Activated CD4-positive, alpha-beta T cell treated with anti-CD3 and anti-CD28 coated beads for 36 hours (primary cell): Measurements from ENCODE around the gene PIK3R1. TPM values are rescaled to one million over a fixed set of nuclear protein-coding genes. Genes with fewer than 3 reads are reported as not detected.
A peak's percentile ranks its signal among the peaks of the same experiment; 100 is the strongest.
"Not testable (repeated sequence)": the region's sequence is repeated elsewhere in the genome, so short reads cannot be mapped to it uniquely, and the experiment has no call there.

Experiments
- ATAC-seq: fragments of 200-7000 bp; cut with Tn5 transposase; one replicate; pipeline ENCODE4 v1.10.0; 2021; ENCODE audit warnings: mild to moderate bottlenecking, moderate library complexity
- CTCF ChIA-PET: fragments of 350-600 bp; sonication (Branson Sonifier 250); formaldehyde crosslinking; loops from one replicate; lab custom pipeline; 2021; ENCODE audit warnings: antibody characterized with exemption; lab: Charles Lee
- POLR2A ChIA-PET: fragments of 350-600 bp; sonication (Branson Sonifier 250); formaldehyde crosslinking; loops from one replicate; lab custom pipeline; 2021; ENCODE audit warnings: antibody characterized with exemption, inconsistent platforms; lab: Charles Lee
- DNase-seq: peaks from one replicate; pipeline ENCODE4 v3.0.0-alpha.2; 2020
- H3K27ac Mint-ChIP-seq: one replicate; pipeline ENCODE4 v1.8.0; 2021; ENCODE audit warnings: mixed read lengths
- H3K27me3 Mint-ChIP-seq: one replicate; pipeline ENCODE4 v1.8.0; 2021; ENCODE audit warnings: mixed read lengths
- H3K36me3 Mint-ChIP-seq: one replicate; pipeline ENCODE4 v1.8.0; 2021; ENCODE audit warnings: low read depth, mixed read lengths
- H3K4me1 Mint-ChIP-seq: one replicate; pipeline ENCODE4 v1.8.0; 2021; ENCODE audit warnings: mixed read lengths
- H3K4me3 Mint-ChIP-seq: one replicate; pipeline ENCODE4 v1.8.0; 2021; ENCODE audit warnings: mild to moderate bottlenecking, moderate library complexity, mixed read lengths
- H3K9me3 Mint-ChIP-seq: one replicate; pipeline ENCODE4 v1.8.0; 2021; ENCODE audit warnings: low read depth, mixed read lengths
- intact Hi-C, 2 experiments: fragments of 100-400 bp; cut with DNase I in 1 of 2; cut with micrococcal nuclease in 1 of 2; formaldehyde crosslinking; loops; one replicate each; pipeline versions ENCODE4 v1.14.2 to v1.15.1; 2022 to 2024; cut with DNase I, micrococcal nuclease
- total RNA-seq, 2 experiments: library from RNA; stranded (reverse); gene quantifications; one replicate each; pipeline ENCODE4 v1.2.3, GENCODE V29; 2021

The PIK3R1 gene
- total RNA-seq, 2 experiments from 2014 or later, result 40.0 to 49.0 TPM

- no peaks in the 10 kb centered on the region for H3K4me1 Mint-ChIP-seq
- no peak for DNase-seq
- no peak for ATAC-seq
- H3K4me3 Mint-ChIP-seq, result no peak overlapping the region
- no peaks in the 10 kb centered on the region for H3K36me3 Mint-ChIP-seq
- ChIA-PET POLR2A (interaction anchor here (0.6 kb wide), 1 partner anchor 350 kb away, joined by 3 read pairs; no protein-coding TSS in a partner anchor), CTCF (interaction anchor here (0.6 to 1.6 kb wide), 3 partner anchors 13 to 20 kb away, joined by 3 to 4 read pairs (median 3); no protein-coding TSS in a partner anchor)
- H3K27me3 Mint-ChIP-seq, result no peaks in the 10 kb centered on the region
- H3K9me3 Mint-ChIP-seq, result no peaks in the 10 kb centered on the region
- no peak overlapping the region for H3K27ac Mint-ChIP-seq
- intact Hi-C loops, result no loop called here
These were observed 22.0 kb upstream of the PIK3R1 start for GRCh38 chr5:68193481-68194036.

GRCh38 chr5:68194386-68194785, 21.2 kb upstream of the PIK3R1 start:
- no peaks in the 10 kb centered on the region for H3K9me3 Mint-ChIP-seq
- POLR2A ChIA-PET, result interaction anchor here (0.6 kb wide), 1 partner anchor 351 kb away, joined by 3 read pairs; no protein-coding TSS in a partner anchor
- CTCF ChIA-PET, result interaction anchor here (1.1 to 1.6 kb wide), 2 partner anchors 13 to 21 kb away, joined by 3 to 4 read pairs; no protein-coding TSS in a partner anchor
- DNase-seq (no peak), ATAC-seq (no peak)
- H3K4me1 Mint-ChIP-seq, result no peaks in the 10 kb centered on the region
- no peaks in the 10 kb centered on the region for H3K27me3 Mint-ChIP-seq
- no peak overlapping the region for H3K27ac Mint-ChIP-seq
- no peaks in the 10 kb centered on the region for H3K36me3 Mint-ChIP-seq
- H3K4me3 Mint-ChIP-seq, result no peak overlapping the region
- intact Hi-C loops, result no loop called here

- H3K27me3 Mint-ChIP-seq, result no peaks in the 10 kb centered on the region
- ATAC-seq, result no peak
- POLR2A ChIA-PET, result no interaction called here
- H3K36me3 Mint-ChIP-seq, result no peaks in the 10 kb centered on the region
- CTCF ChIA-PET, result interaction anchor here (1.6 kb wide), 1 partner anchor 14 kb away, joined by 3 read pairs; no protein-coding TSS in a partner anchor
- no peaks in the 10 kb centered on the region for H3K4me1 Mint-ChIP-seq
- intact Hi-C loops, result no loop called here
- DNase-seq, result no peak
- H3K27ac Mint-ChIP-seq, result no peak overlapping the region
- no peaks in the 10 kb centered on the region for H3K9me3 Mint-ChIP-seq
- H3K4me3 Mint-ChIP-seq, result no peak overlapping the region
These were observed 20.4 kb upstream of the PIK3R1 start for GRCh38 chr5:68195137-68195536.

- ATAC-seq, result no peak
- no peaks in the 10 kb centered on the region for H3K36me3 Mint-ChIP-seq
- no peaks in the 10 kb centered on the region for H3K27me3 Mint-ChIP-seq
These were observed 18.7 kb upstream of the PIK3R1 start for GRCh38 chr5:68196876-68197275.

GRCh38 chr5:68200288-68200687, 15.3 kb upstream of the PIK3R1 start:
- CTCF ChIA-PET, result no interaction called here

More at GRCh38 chr5:68196876-68197275, 18.7 kb upstream of the PIK3R1 start:
- POLR2A ChIA-PET, result no interaction called here
- no peak for DNase-seq
- no peaks in the 10 kb centered on the region for H3K9me3 Mint-ChIP-seq
- H3K27ac Mint-ChIP-seq, result no peak overlapping the region
- intact Hi-C loops, result no loop called here
- CTCF ChIA-PET, result no interaction called here
- no peaks in the 10 kb centered on the region for H3K4me1 Mint-ChIP-seq
- no peak overlapping the region for H3K4me3 Mint-ChIP-seq

GRCh38 chr5:68210654-68211053, 4.9 kb upstream of the PIK3R1 start:
- intact Hi-C loops, result loop anchor here in 1 of 2 experiments (10.0 kb wide), 3 partner anchors 1046 to 1206 kb away; partner anchors contain the start of gene CCDC125
- DNase-seq, H3K27ac Mint-ChIP-seq, ATAC-seq, CTCF ChIA-PET, H3K36me3 Mint-ChIP-seq, POLR2A ChIA-PET, H3K4me3 Mint-ChIP-seq, H3K27me3 Mint-ChIP-seq: not testable (repeated sequence)
- peaks cover 22% of the 10 kb centered on the region for H3K9me3 Mint-ChIP-seq
- peaks cover 13% of the 10 kb centered on the region for H3K4me1 Mint-ChIP-seq

More at GRCh38 chr5:68200288-68200687, 15.3 kb upstream of the PIK3R1 start:
- H3K27ac Mint-ChIP-seq, result no peak overlapping the region
- peaks cover 8% of the 10 kb centered on the region for H3K27me3 Mint-ChIP-seq
- no peak for ATAC-seq
- H3K4me1 Mint-ChIP-seq, result no peaks in the 10 kb centered on the region
- no peak for DNase-seq
- intact Hi-C loops, result no loop called here
- H3K36me3 Mint-ChIP-seq, result no peaks in the 10 kb centered on the region
- H3K9me3 Mint-ChIP-seq, result no peaks in the 10 kb centered on the region
- POLR2A ChIA-PET, result no interaction called here
- no peak overlapping the region for H3K4me3 Mint-ChIP-seq

- Mint-ChIP-seq H3K27ac (peak overlapping the region; percentile 97), H3K36me3 (peaks cover 7% of the 10 kb centered on the region), H3K9me3 (peaks cover 22% of the 10 kb centered on the region), H3K4me1 (peaks cover 39% of the 10 kb centered on the region), H3K4me3 (peak overlapping the region; percentile 83), H3K27me3 (no peaks in the 10 kb centered on the region)
- DNase-seq, result peak; percentile 26
- ChIA-PET CTCF (interaction anchor here (1.0 to 4.3 kb wide), 7 partner anchors 10 to 71 kb away, joined by 3 to 38 read pairs (median 5); no protein-coding TSS in a partner anchor), POLR2A (interaction anchor here (1.0 to 2.2 kb wide), 4 partner anchors 9 to 61 kb away, joined by 3 to 5 read pairs (median 4); no protein-coding TSS in a partner anchor)
- peak; percentile 20 for ATAC-seq
- intact Hi-C loops, result loop anchor here (1.0 to 10.0 kb wide), 10 partner anchors 25 to 1210 kb away; partner anchors contain the start of gene CCDC125 (in 1 of the 2)
These were observed 911 bp upstream of the PIK3R1 start for GRCh38 chr5:68214482-68215207.

- ChIA-PET POLR2A (interaction anchor here (0.6 to 2.2 kb wide), 8 partner anchors 14 to 1776 kb away, joined by 3 to 5 read pairs (median 4); no protein-coding TSS in a partner anchor), CTCF (interaction anchor here (0.7 to 4.3 kb wide), 10 partner anchors 8 to 273 kb away, joined by 3 to 38 read pairs (median 6); no protein-coding TSS in a partner anchor)
- H3K27me3 Mint-ChIP-seq, result no peaks in the 10 kb centered on the region
- H3K27ac Mint-ChIP-seq, result peak overlapping the region; percentile 37
- peaks cover 13% of the 10 kb centered on the region for H3K36me3 Mint-ChIP-seq
- DNase-seq (no peak), ATAC-seq (peak; percentile 66)
- H3K4me3 Mint-ChIP-seq, result peak overlapping the region; percentile 83
- peaks cover 15% of the 10 kb centered on the region for H3K9me3 Mint-ChIP-seq
- peaks cover 47% of the 10 kb centered on the region for H3K4me1 Mint-ChIP-seq
- intact Hi-C loops, result loop anchor here (1.0 to 10.0 kb wide), 11 partner anchors 23 to 1211 kb away; partner anchors contain the start of gene CCDC125 (in 1 of the 2)
These were observed 315 bp downstream of the PIK3R1 start for GRCh38 chr5:68215898-68216244.

GRCh38 chr5:68216245-68217046, 890 bp downstream of the PIK3R1 start:
- H3K27me3 Mint-ChIP-seq, result no peaks in the 10 kb centered on the region
- peak; percentile 75 for DNase-seq
- intact Hi-C loops, result loop anchor here (2.0 to 10.0 kb wide), 6 partner anchors 22 to 1212 kb away; partner anchors contain the start of gene CCDC125 (in 1 of the 2)
- peak overlapping the region; percentile 79 for H3K27ac Mint-ChIP-seq
- POLR2A ChIA-PET, result interaction anchor here (0.6 to 2.2 kb wide), 5 partner anchors 14 to 64 kb away, joined by 4 to 5 read pairs (median 5); no protein-coding TSS in a partner anchor
- H3K36me3 Mint-ChIP-seq, result peaks cover 9% of the 10 kb centered on the region
- peak overlapping the region; percentile 83 for H3K4me3 Mint-ChIP-seq
- peaks cover 9% of the 10 kb centered on the region for H3K9me3 Mint-ChIP-seq
- peak; percentile 5 for ATAC-seq
- CTCF ChIA-PET, result interaction anchor here (0.7 to 4.3 kb wide), 13 partner anchors 8 to 1170 kb away, joined by 3 to 38 read pairs (median 5); no protein-coding TSS in a partner anchor
- H3K4me1 Mint-ChIP-seq, result peaks cover 46% of the 10 kb centered on the region

GRCh38 chr5:68217047-68217355, 1.4 kb downstream of the PIK3R1 start:
- Mint-ChIP-seq H3K4me1 (peaks cover 46% of the 10 kb centered on the region), H3K9me3 (peaks cover 4% of the 10 kb centered on the region), H3K27me3 (no peaks in the 10 kb centered on the region), H3K27ac (peak overlapping the region; percentile 79), H3K4me3 (peak overlapping the region; percentile 83), H3K36me3 (peaks cover 9% of the 10 kb centered on the region)
- ChIA-PET CTCF (interaction anchor here (0.8 to 4.3 kb wide), 9 partner anchors 7 to 1170 kb away, joined by 3 to 38 read pairs (median 5); no protein-coding TSS in a partner anchor), POLR2A (no interaction called here)
- ATAC-seq (no peak), DNase-seq (no peak)
- intact Hi-C loops, result loop anchor here (2.0 to 10.0 kb wide), 6 partner anchors 22 to 1212 kb away; partner anchors contain the start of gene CCDC125 (in 1 of the 2)
